GM10266 (cell line): ENCODE measurements around the gene CRAMP1.

ENCODE experiments used
- DNase-seq: peaks from one replicate; pipeline ENCODE4 v3.0.0; 2012; ENCODE audit errors: extremely low spot score
- CTCF ChIP-seq: IDR thresholded peaks from 2 replicates; pipeline ENCODE4 v1.5.1; 2012; ENCODE audit warnings: mild to moderate bottlenecking, low read depth; ENCODE audit not compliant: control insufficient read depth, insufficient read depth; ENCODE audit errors: missing control alignments

Gene CRAMP1

GRCh38 chr16:1721372-1721771 is 109.2 kb downstream of the CRAMP1 start:
- no peak for DNase-seq
- TF ChIP-seq CTCF: no peak

GRCh38 chr16:1723450-1724147 is 111.4 kb downstream of the CRAMP1 start:
- peak; percentile 75 for TF ChIP-seq CTCF

GRCh38 chr16:1724491-1724890 is 112.3 kb downstream of the CRAMP1 start:
- no peak for TF ChIP-seq CTCF
- DNase-seq: no peak

More at GRCh38 chr16:1723450-1724147, 111.4 kb downstream of the CRAMP1 start:
- DNase-seq: peak; percentile 71

- no peak for TF ChIP-seq CTCF
- DNase-seq: no peak
These were observed 114.7 kb downstream of the CRAMP1 start for GRCh38 chr16:1726661-1727502.
